Measurements from ENCODE around the gene TMEM101. TPM values are rescaled to one million over a fixed set of nuclear protein-coding genes. Genes with fewer than 3 reads are reported as not detected.

Gene TMEM101
- total and polyA plus RNA-seq, 2 of the 8 experiments (the other 6 are each of a cell fraction or from before 2014, with no cell fraction given) = 16.1 to 44.7 TPM

- peak; percentile 84 for TF ChIP-seq SP4 (IDR thresholded peaks at IDR 0.05; ENCODE audit: low read length)
- no peak for TF ChIP-seq POU5F1 (IDR thresholded peaks at IDR 0.05; ENCODE audit: low read depth, low read length)
- peak; percentile 42 to 55; a peak in 3 of 4 replicates for TF ChIP-seq RAD21 (IDR thresholded peaks at IDR 0.05 in 1 of 2, conservative IDR thresholded peaks at IDR 0.05 in 1 of 2; ENCODE audit: low read depth in 2 of 2, low read length in 2 of 2)
- 0 out of 2 replicates have a peak, but pooled peaks have one; percentile 37 for TF ChIP-seq CREB1 (IDR thresholded peaks at IDR 0.05)
- TF ChIP-seq HDAC6 (IDR thresholded peaks at IDR 0.05; ENCODE audit: low read depth, low read length) = no peak
- TF ChIP-seq E2F6 (IDR thresholded peaks at IDR 0.05) = peak; percentile 15; the same call in 1 of the 2 replicates
- no peak for TF ChIP-seq KDM1A (IDR thresholded peaks at IDR 0.05; ENCODE audit: borderline replicate concordance, low read length)
- TF ChIP-seq TAF1 (IDR thresholded peaks at IDR 0.05; ENCODE audit: low read depth, low read length) = 0 out of 2 replicates have a peak, but pooled peaks have one; percentile 21
- peak; percentile 56; the same call in 1 of the 2 replicates for TF ChIP-seq SP1 (IDR thresholded peaks at IDR 0.05; ENCODE audit: low read depth, low read length)
Observed at GRCh38 chr17:44006598-44007345, 8.0 kb downstream of the TMEM101 start (continued).

Data from H1 (cell line).